SJCRH30 (cell line): ENCODE results near the gene NPS. TPM values are rescaled to one million over a fixed set of nuclear protein-coding genes. Genes with fewer than 3 reads are reported as not detected.

ENCODE experiments used
- DNase-seq, 2 experiments: peaks; one replicate each; pipeline ENCODE4 v3.0.0-alpha.2; 2015 to 2020
- H3K27ac ChIP-seq: fragments of 250-450 bp; sonication (Bioruptor Pico); 2 replicates; pipeline ENCODE4 v1.5.1; 2020; ENCODE audit warnings: mild to moderate bottlenecking, moderate library complexity
- H3K27me3 ChIP-seq: fragments of 250-450 bp; sonication (Bioruptor Pico); 2 replicates; pipeline ENCODE4 v1.5.1; 2020; ENCODE audit warnings: mild to moderate bottlenecking, moderate library complexity
- H3K36me3 ChIP-seq: fragments of 250-450 bp; sonication (Bioruptor Pico); 2 replicates; pipeline ENCODE4 v1.5.1; 2020; ENCODE audit warnings: mild to moderate bottlenecking, moderate library complexity
- H3K4me1 ChIP-seq: fragments of 250-450 bp; sonication (Bioruptor Pico); 2 replicates; pipeline ENCODE4 v1.5.1; 2020; ENCODE audit warnings: mild to moderate bottlenecking, moderate library complexity
- H3K4me3 ChIP-seq: fragments of 250-450 bp; sonication (Bioruptor Pico); 2 replicates; pipeline ENCODE4 v1.5.1; 2020; ENCODE audit warnings: mild to moderate bottlenecking, moderate library complexity
- H3K9me3 ChIP-seq: fragments of 250-450 bp; sonication (Bioruptor Pico); replicated peaks from 2 replicates; pipeline ENCODE4 v1.5.1; 2020; ENCODE audit warnings: mild to moderate bottlenecking, moderate library complexity
- total RNA-seq: library from RNA; depleted of rRNA; stranded (reverse); fragments of >200 nt; shearing (Covaris generic); gene quantifications from 2 replicates; pipeline ENCODE4 v1.2.3, GENCODE V29; 2014; rRNA removed

The NPS gene, protein sequence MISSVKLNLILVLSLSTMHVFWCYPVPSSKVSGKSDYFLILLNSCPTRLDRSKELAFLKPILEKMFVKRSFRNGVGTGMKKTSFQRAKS
- total RNA-seq = not detected in 2 replicates

DNA sequence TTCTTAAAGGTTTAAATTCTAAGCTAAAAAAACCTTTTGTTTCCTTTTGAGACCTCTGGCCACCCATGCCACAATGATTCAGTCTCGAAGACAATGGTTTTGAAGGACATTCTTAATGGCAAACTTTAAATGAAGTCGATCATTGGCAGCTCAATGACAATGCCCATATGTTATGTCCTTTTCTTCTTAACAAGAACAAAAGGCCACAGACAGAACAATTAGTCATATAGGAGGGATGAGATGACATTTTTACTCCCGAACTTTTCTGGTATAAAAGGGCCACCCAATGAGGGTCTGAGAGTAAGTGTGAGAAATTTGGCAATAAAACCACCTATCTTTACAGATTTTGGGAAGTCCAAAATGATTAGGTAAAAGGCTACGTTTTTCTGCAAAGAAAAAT, at the start of gene NPS:
Gene NPS, plus strand, starts transcription at position 301 of the 400 bp plus-strand sequence. Its CDS starts 60 bp downstream, at position 361.
- 0 out of 2 replicates have a peak, but pooled peaks cover 8% of the 10 kb centered on the region for H3K9me3 ChIP-seq
- H3K4me3 ChIP-seq = no peak within 1 kb of the TSS
- H3K4me1 ChIP-seq = no peaks in the 10 kb centered on the region
- no peaks in the 10 kb centered on the region for H3K36me3 ChIP-seq
- DNase-seq = no peak
- H3K27ac ChIP-seq = no peak within 1 kb of the TSS
- H3K27me3 ChIP-seq = no peaks in the 10 kb centered on the region

DNA sequence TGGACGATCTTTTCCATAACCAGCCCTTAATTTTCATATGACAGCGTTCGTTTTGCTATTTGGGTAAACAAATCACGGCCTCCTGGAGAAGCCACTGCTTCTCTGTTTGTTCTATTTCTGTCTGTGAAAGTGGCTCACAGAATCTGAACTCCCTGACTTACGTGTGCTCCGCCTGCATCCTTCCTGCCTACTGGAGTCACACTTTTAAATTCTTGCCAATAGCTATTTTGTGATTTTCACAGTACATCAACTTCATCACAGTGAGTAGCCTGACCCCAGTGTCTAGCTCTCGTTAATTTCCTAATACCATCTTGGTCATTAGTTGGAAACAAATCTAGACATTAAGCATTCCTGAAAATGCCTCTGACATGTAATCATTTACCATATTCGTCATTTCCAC, 49.0 kb upstream of the NPS start:
- H3K27ac ChIP-seq = no peak overlapping the region
- DNase-seq = no peak
- H3K9me3 ChIP-seq = no peaks in the 10 kb centered on the region
- H3K36me3 ChIP-seq = no peaks in the 10 kb centered on the region
- no peaks in the 10 kb centered on the region for H3K27me3 ChIP-seq
- H3K4me1 ChIP-seq = no peaks in the 10 kb centered on the region
- H3K4me3 ChIP-seq = no peak overlapping the region

DNA sequence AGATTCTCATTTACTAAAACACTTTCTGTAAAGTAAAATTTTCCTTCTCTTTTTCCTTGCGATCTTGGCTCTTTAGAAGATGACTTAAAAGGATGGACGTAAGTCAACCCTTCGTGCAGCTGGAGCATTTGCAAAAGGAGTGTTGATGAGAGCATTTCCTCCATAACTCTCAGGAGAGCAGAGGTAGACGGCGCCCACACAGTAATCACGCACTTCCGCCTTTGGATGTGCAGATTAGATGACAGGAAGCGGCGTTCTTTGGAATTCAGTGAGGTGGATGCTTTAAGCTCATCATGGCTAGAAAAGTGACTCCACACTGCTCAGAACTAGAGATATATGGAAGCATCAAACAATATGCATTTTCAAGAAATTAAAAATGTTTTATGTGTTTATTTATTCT, 43.0 kb upstream of the NPS start:
- no peak overlapping the region for H3K4me3 ChIP-seq
- no peaks in the 10 kb centered on the region for H3K36me3 ChIP-seq
- H3K4me1 ChIP-seq = no peaks in the 10 kb centered on the region
- H3K27me3 ChIP-seq = no peaks in the 10 kb centered on the region; the same call in 1 of the 2 replicates
- peak in 1 of 2 experiments; percentile 14 for DNase-seq
- H3K27ac ChIP-seq = no peak overlapping the region
- no peaks in the 10 kb centered on the region for H3K9me3 ChIP-seq

DNA sequence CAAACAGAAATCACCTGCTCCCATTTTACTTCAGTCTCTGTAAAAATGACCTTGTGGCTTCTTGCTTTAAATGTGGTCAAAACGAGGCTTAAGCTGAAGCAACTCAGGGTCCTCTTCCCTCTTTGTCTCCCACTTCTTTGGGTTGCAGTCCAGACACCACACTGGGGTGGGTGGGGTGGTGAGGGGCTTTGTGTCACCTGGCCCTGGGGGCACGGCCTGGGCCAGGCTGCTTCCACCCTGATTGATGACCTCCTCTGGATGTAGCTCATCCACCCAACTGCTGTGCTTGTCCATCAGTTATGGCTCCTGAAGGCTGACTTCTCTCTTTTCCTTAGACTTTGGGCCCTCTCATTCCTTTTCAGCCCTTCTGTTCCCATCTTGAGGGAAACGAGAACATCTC, 26.8 kb upstream of the NPS start:
- H3K36me3 ChIP-seq = no peaks in the 10 kb centered on the region
- H3K4me3 ChIP-seq = no peak overlapping the region
- no peaks in the 10 kb centered on the region for H3K4me1 ChIP-seq
- no peaks in the 10 kb centered on the region for H3K27me3 ChIP-seq
- H3K9me3 ChIP-seq = no peaks in the 10 kb centered on the region
- no peak overlapping the region for H3K27ac ChIP-seq
- no peak for DNase-seq

DNA sequence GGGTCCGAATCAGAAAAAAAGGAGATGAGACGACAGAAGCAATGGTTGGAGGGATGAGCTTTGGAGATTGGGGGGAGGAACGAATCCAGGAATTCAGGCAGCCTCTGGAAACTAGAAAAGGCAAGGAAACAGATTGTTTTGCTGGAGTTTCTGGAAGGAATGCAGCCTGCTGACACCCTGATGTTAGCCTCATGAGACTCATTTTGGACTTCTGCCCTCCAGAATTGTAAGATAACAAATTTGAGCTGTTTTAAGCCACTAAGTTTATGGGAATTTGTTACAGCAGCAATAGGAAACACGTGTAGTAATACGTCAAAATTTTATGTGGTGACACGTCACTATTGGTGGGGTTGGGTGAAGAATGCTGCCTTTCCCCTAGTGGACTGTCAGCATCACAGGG, 25.6 kb upstream of the NPS start:
- Histone ChIP-seq H3K27ac (no peak overlapping the region), H3K4me1 (no peaks in the 10 kb centered on the region), H3K36me3 (no peaks in the 10 kb centered on the region), H3K4me3 (no peak overlapping the region), H3K27me3 (no peaks in the 10 kb centered on the region), H3K9me3 (no peaks in the 10 kb centered on the region)
- no peak for DNase-seq

DNA sequence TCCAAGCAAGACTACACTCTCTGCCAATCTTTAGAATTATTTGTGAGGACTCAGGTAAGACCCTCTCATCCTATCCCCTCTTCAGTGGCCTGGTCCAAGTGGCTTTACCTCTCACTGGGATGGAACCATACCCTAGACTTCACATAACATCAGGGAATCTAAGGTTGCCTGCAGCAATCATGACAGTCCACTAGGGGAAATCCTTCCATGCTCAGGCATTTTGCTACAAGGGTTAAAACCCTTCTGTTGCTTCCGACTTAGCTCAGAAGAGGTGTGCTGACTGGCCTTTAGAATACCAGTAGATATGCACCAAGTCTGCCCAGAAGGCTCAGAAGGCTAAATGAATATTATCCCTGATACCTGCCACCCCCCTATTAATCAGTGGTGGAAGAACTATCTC, 24.9 kb upstream of the NPS start:
- Histone ChIP-seq H3K36me3 (no peaks in the 10 kb centered on the region), H3K4me1 (no peaks in the 10 kb centered on the region), H3K27ac (no peak overlapping the region), H3K4me3 (no peak overlapping the region), H3K27me3 (no peaks in the 10 kb centered on the region), H3K9me3 (no peaks in the 10 kb centered on the region)
- no peak for DNase-seq

DNA sequence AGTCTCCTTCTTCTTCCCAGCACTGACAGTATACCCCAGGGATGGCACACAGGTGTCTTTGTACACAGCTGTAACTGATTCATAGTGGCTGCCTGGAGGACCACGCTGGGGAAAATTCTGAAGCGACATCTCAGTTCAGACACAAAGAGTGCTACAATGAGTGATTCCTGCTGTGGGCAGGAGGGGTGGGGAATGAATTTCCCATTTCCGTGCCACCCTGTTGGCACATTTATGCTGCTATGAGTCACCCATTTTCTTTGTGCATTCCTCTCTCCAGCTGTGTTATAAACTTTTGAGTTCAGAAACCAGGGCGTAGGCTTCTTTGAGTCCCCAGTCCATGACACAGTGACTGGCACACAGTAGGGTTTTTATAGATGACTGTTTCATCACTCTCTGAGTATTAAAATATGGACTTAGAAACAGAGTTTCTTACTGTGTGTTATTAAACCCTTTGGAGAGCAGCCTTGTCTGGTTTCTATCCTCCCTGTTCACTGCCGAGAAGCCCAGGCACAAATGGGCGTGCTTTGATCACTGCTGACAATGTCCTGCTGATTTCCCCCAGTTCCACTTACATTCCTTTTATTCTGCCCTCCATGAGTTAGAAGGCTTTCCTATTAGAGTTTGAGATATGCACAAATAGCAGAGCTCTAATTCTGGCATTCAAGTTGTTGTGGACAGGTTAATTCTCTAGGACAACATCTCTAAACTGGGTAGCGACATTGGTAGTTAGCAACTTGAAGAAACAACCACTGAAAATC, 24.0 kb upstream of the NPS start:
- H3K27me3 ChIP-seq = no peaks in the 10 kb centered on the region
- no peak overlapping the region for H3K4me3 ChIP-seq
- no peaks in the 10 kb centered on the region for H3K36me3 ChIP-seq
- no peaks in the 10 kb centered on the region for H3K4me1 ChIP-seq
- H3K9me3 ChIP-seq = no peaks in the 10 kb centered on the region
- DNase-seq = no peak
- H3K27ac ChIP-seq = no peak overlapping the region

DNA sequence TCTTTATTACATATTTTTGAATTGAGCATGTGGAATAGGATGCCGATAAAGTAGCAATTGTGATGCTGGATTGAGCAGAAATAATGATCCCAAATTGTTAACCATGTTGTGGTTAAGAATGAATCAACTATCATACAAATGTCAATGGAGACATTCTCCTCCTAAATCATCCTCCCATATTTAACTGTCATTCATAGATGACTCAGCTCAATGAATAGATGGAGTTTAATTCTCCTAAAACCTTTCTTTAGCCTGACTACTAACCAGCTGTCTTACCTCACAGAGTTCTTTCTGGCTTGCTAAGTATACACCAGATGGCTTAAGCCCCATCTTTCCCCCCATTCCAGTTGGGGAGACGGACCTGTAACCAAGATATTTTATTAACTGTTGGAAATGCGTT, 23.4 kb upstream of the NPS start:
- Histone ChIP-seq H3K9me3 (no peaks in the 10 kb centered on the region), H3K27ac (no peak overlapping the region), H3K4me3 (no peak overlapping the region), H3K36me3 (no peaks in the 10 kb centered on the region), H3K27me3 (no peaks in the 10 kb centered on the region), H3K4me1 (no peaks in the 10 kb centered on the region)
- DNase-seq = no peak

DNA sequence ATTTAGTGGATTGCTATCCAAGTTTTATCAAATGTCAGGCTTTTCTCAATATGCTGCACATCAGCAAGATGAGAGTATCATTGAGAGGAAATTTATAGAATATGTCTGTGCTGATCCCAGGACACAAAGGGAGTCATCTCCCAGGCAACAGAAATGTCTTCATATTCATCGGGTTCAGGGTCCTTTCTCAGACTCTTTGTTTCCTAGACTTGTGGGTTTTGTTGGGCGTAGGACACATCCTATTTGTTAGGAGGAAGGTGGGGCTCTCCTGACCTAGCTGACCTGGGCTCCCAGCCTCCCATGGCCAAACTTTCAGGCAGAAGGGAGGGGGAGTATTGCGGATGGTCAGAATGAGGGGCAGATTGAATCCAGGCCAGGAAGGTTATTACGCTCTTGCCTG, 22.9 kb upstream of the NPS start:
- Histone ChIP-seq H3K9me3 (no peaks in the 10 kb centered on the region), H3K27ac (no peak overlapping the region), H3K4me1 (no peaks in the 10 kb centered on the region), H3K27me3 (no peaks in the 10 kb centered on the region), H3K4me3 (no peak overlapping the region), H3K36me3 (no peaks in the 10 kb centered on the region)
- DNase-seq = no peak

DNA sequence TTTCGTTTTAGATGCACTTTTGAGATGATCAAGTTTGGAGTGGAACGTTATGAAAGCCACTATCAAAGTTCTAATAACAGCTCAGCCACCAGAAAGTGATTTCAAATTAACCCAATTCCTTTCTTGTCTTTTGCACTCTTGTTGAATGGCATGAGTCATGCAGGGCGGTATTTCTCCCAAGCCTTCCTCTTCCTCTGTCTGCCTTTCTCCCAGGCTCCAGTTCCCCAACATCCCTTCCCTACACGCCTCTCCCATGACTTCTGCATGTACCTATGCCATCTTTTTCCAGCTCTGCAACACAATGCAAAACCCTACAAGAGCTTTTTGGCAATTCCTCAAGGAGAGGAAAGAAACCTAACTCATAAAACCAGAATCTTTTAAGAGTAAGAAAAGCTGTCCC, 21.8 kb upstream of the NPS start:
- Histone ChIP-seq H3K27me3 (no peaks in the 10 kb centered on the region), H3K4me3 (no peak overlapping the region), H3K4me1 (no peaks in the 10 kb centered on the region), H3K9me3 (no peaks in the 10 kb centered on the region), H3K27ac (no peak overlapping the region), H3K36me3 (no peaks in the 10 kb centered on the region)
- no peak for DNase-seq

DNA sequence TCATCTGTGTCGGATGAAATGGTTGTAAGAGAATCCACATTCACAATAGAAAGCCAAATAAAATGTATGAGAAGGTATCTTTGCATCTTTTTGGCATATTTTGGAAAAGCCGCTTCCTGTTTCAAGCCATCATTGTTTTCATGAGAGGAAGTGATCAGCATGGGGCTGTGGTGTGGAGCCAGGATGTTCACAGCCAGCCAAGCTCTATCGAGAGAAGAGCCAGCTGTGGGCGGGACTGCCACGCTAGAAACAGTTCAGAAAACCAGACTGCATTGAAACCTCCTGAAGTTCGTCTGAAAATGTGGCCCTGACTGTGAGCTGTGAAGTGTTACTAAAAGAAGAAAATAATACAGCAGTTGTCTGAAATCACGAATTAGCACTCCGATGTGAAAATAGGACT, 21.2 kb upstream of the NPS start:
- Histone ChIP-seq H3K27ac (no peak overlapping the region), H3K4me1 (no peaks in the 10 kb centered on the region), H3K36me3 (no peaks in the 10 kb centered on the region), H3K27me3 (no peaks in the 10 kb centered on the region), H3K9me3 (no peaks in the 10 kb centered on the region), H3K4me3 (no peak overlapping the region)
- DNase-seq = no peak

DNA sequence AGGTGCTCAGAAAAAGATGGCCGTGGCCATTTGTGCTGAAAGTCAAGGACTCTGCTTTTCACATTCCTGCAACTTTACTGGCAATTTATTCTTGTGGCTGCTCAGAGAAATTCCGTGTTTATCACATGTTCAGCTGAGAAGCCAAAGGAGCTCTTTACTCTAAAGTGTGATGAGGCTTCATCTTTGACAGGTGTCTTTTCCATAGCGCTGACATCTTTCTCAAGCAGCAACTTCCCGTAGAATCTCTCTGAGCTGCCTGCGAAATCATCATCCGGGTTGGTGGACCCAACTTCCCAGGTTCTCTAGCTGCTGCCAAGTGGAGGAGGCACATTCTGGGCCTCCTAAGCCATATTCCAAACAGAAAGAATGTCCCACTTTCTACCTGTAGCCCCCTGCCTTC, 16.9 kb upstream of the NPS start:
- no peak for DNase-seq
- Histone ChIP-seq H3K4me3 (no peak overlapping the region), H3K27ac (no peak overlapping the region), H3K27me3 (no peaks in the 10 kb centered on the region), H3K36me3 (no peaks in the 10 kb centered on the region), H3K9me3 (no peaks in the 10 kb centered on the region), H3K4me1 (no peaks in the 10 kb centered on the region)

DNA sequence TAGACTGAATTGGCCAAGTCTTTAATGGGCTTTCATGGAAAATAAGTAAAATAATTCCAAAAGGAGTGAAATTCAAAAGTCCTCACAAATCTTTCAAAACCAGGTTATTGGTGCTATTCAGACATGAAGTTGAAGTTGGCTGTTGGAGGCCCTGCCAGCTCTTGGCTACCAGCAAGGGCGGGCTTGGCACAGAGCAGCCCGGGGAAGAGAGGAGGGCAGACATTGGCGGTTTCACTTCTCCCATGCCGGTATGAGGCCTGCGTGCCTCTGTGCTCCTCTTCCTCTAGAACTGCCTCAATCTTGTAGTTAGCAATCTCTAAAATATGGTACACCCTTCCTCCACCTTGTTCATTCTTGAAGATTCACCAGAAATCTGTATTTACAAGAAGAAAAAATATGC, 16.4 kb upstream of the NPS start:
- H3K4me3 ChIP-seq = no peak overlapping the region
- H3K27ac ChIP-seq = no peak overlapping the region
- no peaks in the 10 kb centered on the region for H3K4me1 ChIP-seq
- no peak for DNase-seq
- no peaks in the 10 kb centered on the region for H3K27me3 ChIP-seq
- H3K36me3 ChIP-seq = no peaks in the 10 kb centered on the region
- no peaks in the 10 kb centered on the region for H3K9me3 ChIP-seq

DNA sequence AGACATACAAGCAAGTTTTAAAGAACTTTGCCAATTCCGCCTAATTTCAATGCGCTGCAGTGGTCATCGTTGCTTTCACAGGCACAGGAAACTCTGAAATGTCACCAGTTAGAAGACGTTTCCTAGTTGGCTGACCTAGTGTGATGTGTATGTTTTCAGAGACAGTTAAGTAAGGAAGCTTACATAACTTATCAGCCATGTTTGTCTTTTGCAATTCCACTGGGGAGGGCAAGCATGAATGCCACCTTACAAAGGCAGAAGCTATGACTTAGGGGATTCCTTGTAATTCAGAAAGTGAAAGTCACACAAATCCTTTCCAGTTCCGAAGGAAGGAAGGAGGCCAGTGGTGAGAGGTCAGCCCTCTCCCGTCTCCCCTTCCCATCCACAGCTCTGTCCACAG, 15.0 kb upstream of the NPS start:
- no peaks in the 10 kb centered on the region for H3K4me1 ChIP-seq
- no peak for DNase-seq
- H3K27me3 ChIP-seq = no peaks in the 10 kb centered on the region
- no peak overlapping the region for H3K4me3 ChIP-seq
- H3K9me3 ChIP-seq = no peaks in the 10 kb centered on the region
- no peaks in the 10 kb centered on the region for H3K36me3 ChIP-seq
- no peak overlapping the region for H3K27ac ChIP-seq

DNA sequence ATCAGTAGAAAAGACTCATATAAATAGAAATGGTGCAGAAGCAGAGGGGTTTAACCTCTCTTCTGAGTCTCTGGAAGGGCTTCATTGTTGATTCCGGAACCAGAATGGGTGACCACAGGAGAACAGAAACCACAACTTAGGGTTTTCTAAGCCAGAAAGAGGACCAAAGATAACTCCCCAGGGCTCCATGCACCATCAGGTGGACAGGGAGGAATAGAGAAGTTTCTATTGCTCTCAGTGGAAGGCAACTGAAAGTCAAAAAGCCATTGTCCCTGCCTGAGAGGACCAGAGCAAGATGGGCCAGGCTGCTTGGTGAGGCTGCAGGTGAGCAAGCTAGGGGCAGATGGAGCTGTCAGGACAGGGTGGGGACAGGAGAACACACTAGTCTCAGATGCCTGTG, 14.6 kb upstream of the NPS start:
- H3K27ac ChIP-seq = no peak overlapping the region
- H3K27me3 ChIP-seq = no peaks in the 10 kb centered on the region
- H3K9me3 ChIP-seq = no peaks in the 10 kb centered on the region
- no peak overlapping the region for H3K4me3 ChIP-seq
- no peak for DNase-seq
- H3K36me3 ChIP-seq = no peaks in the 10 kb centered on the region
- H3K4me1 ChIP-seq = no peaks in the 10 kb centered on the region
